Measurements from ENCODE around the gene MBNL2.

Gene MBNL2

DNA sequence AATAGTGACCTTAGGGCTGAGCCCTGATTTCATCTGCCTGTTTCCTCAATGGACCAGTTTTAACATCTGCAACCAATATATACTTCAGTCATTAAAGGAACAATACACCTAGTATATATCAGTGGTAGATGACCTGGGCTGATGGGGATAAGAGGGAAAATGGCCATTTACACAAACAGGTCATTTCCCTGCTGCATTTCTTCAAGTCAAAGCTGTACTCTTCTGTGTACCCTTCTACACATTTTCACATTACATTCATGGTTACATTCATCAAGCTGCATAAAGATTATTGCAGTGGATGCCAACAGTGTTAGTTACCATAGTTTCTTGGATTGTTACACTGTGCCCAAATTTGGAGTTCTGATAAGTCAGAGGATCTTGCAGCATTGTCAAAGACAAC, 130.7 kb downstream of the MBNL2 start:
- TF ChIP-seq, protein P1, sequence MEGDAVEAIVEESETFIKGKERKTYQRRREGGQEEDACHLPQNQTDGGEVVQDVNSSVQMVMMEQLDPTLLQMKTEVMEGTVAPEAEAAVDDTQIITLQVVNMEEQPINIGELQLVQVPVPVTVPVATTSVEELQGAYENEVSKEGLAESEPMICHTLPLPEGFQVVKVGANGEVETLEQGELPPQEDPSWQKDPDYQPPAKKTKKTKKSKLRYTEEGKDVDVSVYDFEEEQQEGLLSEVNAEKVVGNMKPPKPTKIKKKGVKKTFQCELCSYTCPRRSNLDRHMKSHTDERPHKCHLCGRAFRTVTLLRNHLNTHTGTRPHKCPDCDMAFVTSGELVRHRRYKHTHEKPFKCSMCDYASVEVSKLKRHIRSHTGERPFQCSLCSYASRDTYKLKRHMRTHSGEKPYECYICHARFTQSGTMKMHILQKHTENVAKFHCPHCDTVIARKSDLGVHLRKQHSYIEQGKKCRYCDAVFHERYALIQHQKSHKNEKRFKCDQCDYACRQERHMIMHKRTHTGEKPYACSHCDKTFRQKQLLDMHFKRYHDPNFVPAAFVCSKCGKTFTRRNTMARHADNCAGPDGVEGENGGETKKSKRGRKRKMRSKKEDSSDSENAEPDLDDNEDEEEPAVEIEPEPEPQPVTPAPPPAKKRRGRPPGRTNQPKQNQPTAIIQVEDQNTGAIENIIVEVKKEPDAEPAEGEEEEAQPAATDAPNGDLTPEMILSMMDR (IDR thresholded peaks at IDR 0.05; ENCODE audit: insufficient read depth, low read length) = no peak
- TF ChIP-seq SPI1 (IDR thresholded peaks at IDR 0.05; ENCODE audit: borderline replicate concordance, low read depth) = no peak
- TF ChIP-seq GABPA (IDR thresholded peaks at IDR 0.05; ENCODE audit: low read depth) = no peak
- no peak for TF ChIP-seq POLR2AphosphoS5 (IDR thresholded peaks at IDR 0.05; ENCODE audit: low read depth)
- TF ChIP-seq, protein P2, sequence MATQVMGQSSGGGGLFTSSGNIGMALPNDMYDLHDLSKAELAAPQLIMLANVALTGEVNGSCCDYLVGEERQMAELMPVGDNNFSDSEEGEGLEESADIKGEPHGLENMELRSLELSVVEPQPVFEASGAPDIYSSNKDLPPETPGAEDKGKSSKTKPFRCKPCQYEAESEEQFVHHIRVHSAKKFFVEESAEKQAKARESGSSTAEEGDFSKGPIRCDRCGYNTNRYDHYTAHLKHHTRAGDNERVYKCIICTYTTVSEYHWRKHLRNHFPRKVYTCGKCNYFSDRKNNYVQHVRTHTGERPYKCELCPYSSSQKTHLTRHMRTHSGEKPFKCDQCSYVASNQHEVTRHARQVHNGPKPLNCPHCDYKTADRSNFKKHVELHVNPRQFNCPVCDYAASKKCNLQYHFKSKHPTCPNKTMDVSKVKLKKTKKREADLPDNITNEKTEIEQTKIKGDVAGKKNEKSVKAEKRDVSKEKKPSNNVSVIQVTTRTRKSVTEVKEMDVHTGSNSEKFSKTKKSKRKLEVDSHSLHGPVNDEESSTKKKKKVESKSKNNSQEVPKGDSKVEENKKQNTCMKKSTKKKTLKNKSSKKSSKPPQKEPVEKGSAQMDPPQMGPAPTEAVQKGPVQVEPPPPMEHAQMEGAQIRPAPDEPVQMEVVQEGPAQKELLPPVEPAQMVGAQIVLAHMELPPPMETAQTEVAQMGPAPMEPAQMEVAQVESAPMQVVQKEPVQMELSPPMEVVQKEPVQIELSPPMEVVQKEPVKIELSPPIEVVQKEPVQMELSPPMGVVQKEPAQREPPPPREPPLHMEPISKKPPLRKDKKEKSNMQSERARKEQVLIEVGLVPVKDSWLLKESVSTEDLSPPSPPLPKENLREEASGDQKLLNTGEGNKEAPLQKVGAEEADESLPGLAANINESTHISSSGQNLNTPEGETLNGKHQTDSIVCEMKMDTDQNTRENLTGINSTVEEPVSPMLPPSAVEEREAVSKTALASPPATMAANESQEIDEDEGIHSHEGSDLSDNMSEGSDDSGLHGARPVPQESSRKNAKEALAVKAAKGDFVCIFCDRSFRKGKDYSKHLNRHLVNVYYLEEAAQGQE (IDR thresholded peaks at IDR 0.05; ENCODE audit: insufficient replicate concordance, low read depth) = no peak
- no peak for DNase-seq (ENCODE audit: low read depth in 1 of 2, low spot score in 1 of 2)
- Histone ChIP-seq H3K27ac (replicated peaks) (no peak overlapping the region), H3K27me3 (ENCODE audit: insufficient read depth, poor library complexity, severe bottlenecking) (no peaks in the 10 kb centered on the region), H3K4me3 (replicated peaks; ENCODE audit: insufficient read depth, low read length) (no peak overlapping the region)

- TF ChIP-seq, protein P1 (IDR thresholded peaks at IDR 0.05; ENCODE audit: insufficient read depth, low read length) = no peak
- Histone ChIP-seq H3K27me3 (ENCODE audit: insufficient read depth, poor library complexity, severe bottlenecking) (no peaks in the 10 kb centered on the region), H3K4me3 (replicated peaks; ENCODE audit: insufficient read depth, low read length) (no peak overlapping the region), H3K27ac (replicated peaks) (no peak overlapping the region)
- DNase-seq (ENCODE audit: low read depth in 1 of 2, low spot score in 1 of 2) = no peak
Observed at GRCh38 chr13:97353927-97354675, 132.0 kb downstream of the MBNL2 start.

DNA sequence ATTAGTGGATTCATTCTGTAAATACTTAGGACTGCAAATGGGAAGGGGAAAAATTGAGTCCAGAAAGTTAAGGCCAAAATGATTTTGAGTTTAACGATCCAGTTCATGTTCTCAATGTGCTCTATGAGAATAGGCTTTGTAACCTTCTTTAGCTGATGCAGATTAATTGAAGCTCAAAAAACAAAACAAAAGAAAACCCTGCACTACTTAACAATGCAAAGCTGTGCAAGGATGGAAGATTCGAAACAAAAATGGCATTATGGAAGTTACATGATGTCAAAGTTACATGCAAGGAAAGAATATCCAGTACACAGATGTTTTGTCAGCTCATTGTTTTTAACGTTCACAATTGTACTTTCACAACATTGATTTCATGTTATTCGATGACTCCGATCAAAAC, 132.7 kb downstream of the MBNL2 start:
- H3K27me3 ChIP-seq (ENCODE audit: insufficient read depth, poor library complexity, severe bottlenecking) = no peaks in the 10 kb centered on the region
- TF ChIP-seq, protein P1 (IDR thresholded peaks at IDR 0.05; ENCODE audit: insufficient read depth, low read length) = no peak
- no peak for TF ChIP-seq POLR2AphosphoS5 (IDR thresholded peaks at IDR 0.05; ENCODE audit: low read depth)
- TF ChIP-seq GABPA (IDR thresholded peaks at IDR 0.05; ENCODE audit: low read depth) = no peak
- TF ChIP-seq, protein P2 (IDR thresholded peaks at IDR 0.05; ENCODE audit: insufficient replicate concordance, low read depth) = no peak
- no peak for TF ChIP-seq SPI1 (IDR thresholded peaks at IDR 0.05; ENCODE audit: borderline replicate concordance, low read depth)
- no peak overlapping the region for H3K27ac ChIP-seq (replicated peaks)
- no peak overlapping the region for H3K4me3 ChIP-seq (replicated peaks; ENCODE audit: insufficient read depth, low read length)
- DNase-seq (ENCODE audit: low read depth in 1 of 2, low spot score in 1 of 2) = no peak

- H3K27me3 ChIP-seq (ENCODE audit: insufficient read depth, poor library complexity, severe bottlenecking) = no peaks in the 10 kb centered on the region
- no peak overlapping the region for H3K27ac ChIP-seq (replicated peaks)
- DNase-seq (ENCODE audit: low read depth in 1 of 2, low spot score in 1 of 2) = no peak
- TF ChIP-seq, protein P1 (IDR thresholded peaks at IDR 0.05; ENCODE audit: insufficient read depth, low read length) = no peak
- TF ChIP-seq POLR2AphosphoS5 (IDR thresholded peaks at IDR 0.05; ENCODE audit: low read depth) = no peak
- TF ChIP-seq, protein P2 (IDR thresholded peaks at IDR 0.05; ENCODE audit: insufficient replicate concordance, low read depth) = no peak
- TF ChIP-seq GABPA (IDR thresholded peaks at IDR 0.05; ENCODE audit: low read depth) = no peak
- no peak for TF ChIP-seq SPI1 (IDR thresholded peaks at IDR 0.05; ENCODE audit: borderline replicate concordance, low read depth)
- H3K4me3 ChIP-seq (replicated peaks; ENCODE audit: insufficient read depth, low read length) = no peak overlapping the region
Observed at GRCh38 chr13:97356592-97356991, 134.5 kb downstream of the MBNL2 start.

Data from HL-60 (cell line).